Gastrocnemius medialis (tissue), 4 donors: ENCODE data around the gene ENPP3.

Experiments
- POLR2A ChIP-seq, 2 donors: fragments of 450-650 bp; IDR thresholded peaks; one replicate each; pipeline ENCODE4 v1.6.1; 2017; ENCODE audit warnings: antibody characterized with exemption in 2 of 2, mild to moderate bottlenecking in 2 of 2, moderate library complexity in 2 of 2
- TF ChIP-seq, protein P1 (sequence below), 5 experiments: fragments of 450-650 bp in 3 of 5; fragments of 200-600 bp in 2 of 5; sonication (generic) in 2 of 5; IDR thresholded peaks in 4 of 5; conservative IDR thresholded peaks in 1 of 5; 1 replicate in 4 of 5; 2 replicates in 1 of 5; pipeline ENCODE4 v1.5.1; 2016 to 2019; ENCODE audit warnings: antibody characterized with exemption in 5 of 5, mild to moderate bottlenecking in 3 of 5, moderate library complexity in 3 of 5

DNA sequence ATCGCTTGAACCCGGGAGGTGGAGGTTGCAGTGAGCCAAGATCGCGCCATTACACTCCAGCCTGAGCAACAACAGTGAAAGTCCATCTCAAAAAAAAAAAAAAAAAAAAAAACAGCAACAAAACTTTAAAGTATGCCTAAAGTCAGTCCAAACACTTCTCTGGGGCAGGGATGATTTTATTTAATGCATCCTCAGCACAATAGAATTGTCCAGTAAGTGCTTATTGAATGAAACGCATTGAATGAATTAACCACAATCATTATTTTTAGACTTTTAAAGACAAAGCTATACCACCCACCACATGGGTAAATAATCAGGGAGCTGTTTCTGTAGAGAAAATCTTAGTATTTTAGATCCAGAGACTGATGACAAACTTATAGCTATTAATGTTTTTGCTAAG is 90.4 kb downstream of the ENPP3 start:
- no peak for TF ChIP-seq POLR2A (IDR thresholded peaks at IDR 0.05)
- TF ChIP-seq, protein P1, sequence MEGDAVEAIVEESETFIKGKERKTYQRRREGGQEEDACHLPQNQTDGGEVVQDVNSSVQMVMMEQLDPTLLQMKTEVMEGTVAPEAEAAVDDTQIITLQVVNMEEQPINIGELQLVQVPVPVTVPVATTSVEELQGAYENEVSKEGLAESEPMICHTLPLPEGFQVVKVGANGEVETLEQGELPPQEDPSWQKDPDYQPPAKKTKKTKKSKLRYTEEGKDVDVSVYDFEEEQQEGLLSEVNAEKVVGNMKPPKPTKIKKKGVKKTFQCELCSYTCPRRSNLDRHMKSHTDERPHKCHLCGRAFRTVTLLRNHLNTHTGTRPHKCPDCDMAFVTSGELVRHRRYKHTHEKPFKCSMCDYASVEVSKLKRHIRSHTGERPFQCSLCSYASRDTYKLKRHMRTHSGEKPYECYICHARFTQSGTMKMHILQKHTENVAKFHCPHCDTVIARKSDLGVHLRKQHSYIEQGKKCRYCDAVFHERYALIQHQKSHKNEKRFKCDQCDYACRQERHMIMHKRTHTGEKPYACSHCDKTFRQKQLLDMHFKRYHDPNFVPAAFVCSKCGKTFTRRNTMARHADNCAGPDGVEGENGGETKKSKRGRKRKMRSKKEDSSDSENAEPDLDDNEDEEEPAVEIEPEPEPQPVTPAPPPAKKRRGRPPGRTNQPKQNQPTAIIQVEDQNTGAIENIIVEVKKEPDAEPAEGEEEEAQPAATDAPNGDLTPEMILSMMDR (IDR thresholded peaks at IDR 0.05 in 4 of 5, conservative IDR thresholded peaks at IDR 0.05 in 1 of 5): no peak
